BLaER1 (cell line): Measurements from ENCODE around the gene PRSS33.

ENCODE experiments used
- H3K27ac ChIP-seq: shearing (Covaris generic); formaldehyde crosslinking; 2 replicates; pipeline ENCODE4 v1.8.1; 2022
- H3K27me3 ChIP-seq: shearing (Covaris generic); formaldehyde crosslinking; 2 replicates; pipeline ENCODE4 v1.8.1; 2022
- H3K36me3 ChIP-seq: shearing (Covaris generic); formaldehyde crosslinking; 2 replicates; pipeline ENCODE4 v1.8.1; 2022
- H3K4me1 ChIP-seq: shearing (Covaris generic); formaldehyde crosslinking; 2 replicates; pipeline ENCODE4 v1.8.1; 2022
- H3K4me2 ChIP-seq: shearing (Covaris generic); formaldehyde crosslinking; 2 replicates; pipeline ENCODE4 v1.8.1; 2022
- H3K4me3 ChIP-seq: shearing (Covaris generic); formaldehyde crosslinking; 2 replicates; pipeline ENCODE4 v1.8.1; 2022
- H3K9ac ChIP-seq: shearing (Covaris generic); formaldehyde crosslinking; 2 replicates; pipeline ENCODE4 v1.8.1; 2022
- H3K9me3 ChIP-seq: shearing (Covaris generic); formaldehyde crosslinking; 2 replicates; pipeline ENCODE4 v1.8.1; 2022
- H4K20me1 ChIP-seq: shearing (Covaris generic); formaldehyde crosslinking; 2 replicates; pipeline ENCODE4 v1.8.1; 2022
- Cebpa-rat ChIP-seq: shearing (Covaris generic); IDR thresholded peaks from 2 replicates; pipeline ENCODE4 v1.8.1; 2022

Gene PRSS33

GRCh38 chr16:2737238-2737605, 50.1 kb downstream of the PRSS33 start:
- Histone ChIP-seq H3K9ac (no peak overlapping the region), H3K27me3 (no peaks in the 10 kb centered on the region), H3K4me2 (no peak overlapping the region), H3K27ac (no peak overlapping the region), H3K36me3 (no peaks in the 10 kb centered on the region), H3K4me3 (no peak overlapping the region), H4K20me1 (no peaks in the 10 kb centered on the region), H3K9me3 (no peaks in the 10 kb centered on the region), H3K4me1 (peaks cover 11% of the 10 kb centered on the region)
- TF ChIP-seq Cebpa-rat: no peak

- Histone ChIP-seq H3K4me3 (no peak overlapping the region), H3K4me2 (no peak overlapping the region), H3K27ac (no peak overlapping the region), H3K4me1 (peaks cover 11% of the 10 kb centered on the region), H3K9ac (no peak overlapping the region), H3K27me3 (no peaks in the 10 kb centered on the region), H3K9me3 (no peaks in the 10 kb centered on the region), H4K20me1 (no peaks in the 10 kb centered on the region), H3K36me3 (no peaks in the 10 kb centered on the region)
- TF ChIP-seq Cebpa-rat: no peak
Measured at GRCh38 chr16:2736476-2737237, 50.7 kb downstream of the PRSS33 start.

- no peaks in the 10 kb centered on the region for H3K27me3 ChIP-seq
- no peak overlapping the region for H3K4me3 ChIP-seq
Measured at GRCh38 chr16:2734844-2735515, 52.4 kb downstream of the PRSS33 start.

More at GRCh38 chr16:2734844-2735515, 52.4 kb downstream of the PRSS33 start:
- Histone ChIP-seq H3K9ac (no peak overlapping the region), H4K20me1 (no peaks in the 10 kb centered on the region), H3K36me3 (no peaks in the 10 kb centered on the region), H3K9me3 (no peaks in the 10 kb centered on the region), H3K27ac (no peak overlapping the region), H3K4me1 (peaks cover 16% of the 10 kb centered on the region), H3K4me2 (no peak overlapping the region)
- no peak for TF ChIP-seq Cebpa-rat
